Omental fat pad (tissue), 4 donors: ENCODE results near the gene AMH. TPM values are rescaled to one million over a fixed set of nuclear protein-coding genes. Genes with fewer than 3 reads are reported as not detected.

Experiments
- ATAC-seq: fragments of 150-250 bp; one replicate; pipeline ENCODE4 v1.9.1; 2016; ENCODE audit warnings: mild to moderate bottlenecking, moderate library complexity; ENCODE audit not compliant: low FRiP score
- DNase-seq: peaks from one replicate; pipeline ENCODE4 v3.0.0-alpha.2; 2019; ENCODE audit warnings: low spot score
- total RNA-seq, 4 donors: library from RNA; depleted of rRNA; stranded (reverse); fragments of >200 nt; gene quantifications; one replicate each; pipeline ENCODE4 v1.1.0, GENCODE V29; 2016
- TF ChIP-seq, protein P1 (sequence below), 3 donors: fragments of 450-650 bp; IDR thresholded peaks; one replicate each; pipeline ENCODE4 v1.5.1; 2016 to 2017; ENCODE audit warnings: antibody characterized with exemption in 3 of 3, mild to moderate bottlenecking in 3 of 3, moderate library complexity in 2 of 3

AMH gene
- total RNA-seq, 4 donors from 2014 or later: 0.25 to 1.1 (median 0.72) TPM; not detected in 1

DNA sequence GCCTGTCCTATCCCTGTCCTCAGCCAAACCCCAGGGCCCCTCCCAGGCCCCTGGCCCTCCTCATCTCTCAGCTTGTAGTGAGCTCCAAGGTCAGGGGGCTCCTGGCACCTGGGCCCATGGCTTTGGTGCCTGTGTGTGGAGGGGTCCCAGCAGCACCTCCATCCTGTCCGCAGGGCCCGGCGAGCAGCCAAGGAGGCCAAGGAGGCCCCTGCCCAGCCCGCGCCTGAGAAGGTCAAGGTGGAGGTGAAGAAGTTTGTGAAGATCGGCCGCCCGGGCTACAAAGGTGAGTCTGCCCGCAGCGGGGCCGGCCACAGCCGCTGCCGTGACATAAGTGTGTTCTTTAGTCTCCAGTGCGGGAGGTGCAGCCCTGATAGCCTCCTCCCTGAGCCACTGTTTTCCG is 3.9 kb upstream of the AMH start:
- ATAC-seq (no peak), DNase-seq (no peak)
- TF ChIP-seq, protein P1, sequence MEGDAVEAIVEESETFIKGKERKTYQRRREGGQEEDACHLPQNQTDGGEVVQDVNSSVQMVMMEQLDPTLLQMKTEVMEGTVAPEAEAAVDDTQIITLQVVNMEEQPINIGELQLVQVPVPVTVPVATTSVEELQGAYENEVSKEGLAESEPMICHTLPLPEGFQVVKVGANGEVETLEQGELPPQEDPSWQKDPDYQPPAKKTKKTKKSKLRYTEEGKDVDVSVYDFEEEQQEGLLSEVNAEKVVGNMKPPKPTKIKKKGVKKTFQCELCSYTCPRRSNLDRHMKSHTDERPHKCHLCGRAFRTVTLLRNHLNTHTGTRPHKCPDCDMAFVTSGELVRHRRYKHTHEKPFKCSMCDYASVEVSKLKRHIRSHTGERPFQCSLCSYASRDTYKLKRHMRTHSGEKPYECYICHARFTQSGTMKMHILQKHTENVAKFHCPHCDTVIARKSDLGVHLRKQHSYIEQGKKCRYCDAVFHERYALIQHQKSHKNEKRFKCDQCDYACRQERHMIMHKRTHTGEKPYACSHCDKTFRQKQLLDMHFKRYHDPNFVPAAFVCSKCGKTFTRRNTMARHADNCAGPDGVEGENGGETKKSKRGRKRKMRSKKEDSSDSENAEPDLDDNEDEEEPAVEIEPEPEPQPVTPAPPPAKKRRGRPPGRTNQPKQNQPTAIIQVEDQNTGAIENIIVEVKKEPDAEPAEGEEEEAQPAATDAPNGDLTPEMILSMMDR (IDR thresholded peaks at IDR 0.05): no peak

DNA sequence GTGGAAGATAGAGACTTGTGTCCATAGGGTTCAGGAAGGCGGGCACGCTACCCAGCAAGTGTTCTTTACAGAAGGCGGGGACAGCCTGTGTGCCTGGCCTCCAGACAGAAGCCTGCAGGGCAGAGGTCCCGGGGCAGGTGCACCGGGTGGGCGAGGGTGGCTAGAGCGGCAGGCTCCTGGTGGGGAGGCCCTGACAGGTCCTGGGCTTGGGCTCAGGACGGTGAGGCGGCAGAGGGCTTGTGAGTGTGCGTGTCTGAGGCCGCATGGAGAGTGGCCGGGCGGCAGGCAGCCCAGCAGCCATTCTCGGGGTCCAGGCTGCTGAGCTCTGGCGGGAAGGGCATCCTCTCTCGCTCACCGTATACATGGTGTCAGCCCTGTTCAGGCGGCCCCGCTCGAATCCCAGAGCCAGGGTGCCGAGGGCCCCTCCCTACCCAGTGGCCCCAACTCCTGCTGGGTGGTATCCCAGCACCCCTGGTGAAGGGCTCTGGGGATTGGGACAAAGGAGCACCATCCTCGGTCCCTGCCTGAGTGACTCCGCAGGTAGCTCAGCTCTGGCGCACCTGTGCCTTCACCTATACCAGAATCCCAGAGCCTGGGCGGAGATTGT is 3.0 kb upstream of the AMH start:
- ATAC-seq: no peak
- TF ChIP-seq, protein P1 (IDR thresholded peaks at IDR 0.05): no peak

DNA sequence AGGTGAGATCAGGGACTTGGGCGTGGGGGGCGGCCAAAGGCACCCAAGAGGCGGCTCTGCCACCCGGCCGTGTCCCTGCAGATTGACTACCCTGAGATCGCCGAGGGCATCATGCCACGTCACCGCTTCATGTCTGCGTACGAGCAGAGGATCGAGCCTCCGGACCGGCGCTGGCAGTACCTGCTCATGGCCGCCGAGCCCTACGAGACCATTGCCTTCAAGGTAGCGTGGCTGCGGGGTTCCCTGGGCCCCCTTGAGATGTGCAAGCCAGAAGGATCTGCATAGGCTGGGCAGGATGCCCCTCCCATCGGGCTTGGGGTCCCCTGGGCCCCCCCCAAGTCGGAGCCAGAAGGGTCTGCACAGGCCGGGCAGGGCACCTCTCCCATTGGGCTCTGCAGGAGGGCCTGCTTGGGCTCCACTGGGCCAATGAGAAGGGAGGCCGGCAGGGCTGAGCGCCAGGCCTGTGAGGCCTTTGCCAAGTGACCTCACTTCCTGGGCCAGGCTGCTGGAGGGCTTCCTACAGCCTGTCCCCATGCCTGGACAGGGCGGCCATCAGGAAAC is 2.2 kb upstream of the AMH start:
- DNase-seq (no peak), ATAC-seq (no peak)
- TF ChIP-seq, protein P1 (IDR thresholded peaks at IDR 0.05): no peak

More for the DNA sequence above, 3.0 kb upstream of the AMH start:
- DNase-seq: no peak

DNA sequence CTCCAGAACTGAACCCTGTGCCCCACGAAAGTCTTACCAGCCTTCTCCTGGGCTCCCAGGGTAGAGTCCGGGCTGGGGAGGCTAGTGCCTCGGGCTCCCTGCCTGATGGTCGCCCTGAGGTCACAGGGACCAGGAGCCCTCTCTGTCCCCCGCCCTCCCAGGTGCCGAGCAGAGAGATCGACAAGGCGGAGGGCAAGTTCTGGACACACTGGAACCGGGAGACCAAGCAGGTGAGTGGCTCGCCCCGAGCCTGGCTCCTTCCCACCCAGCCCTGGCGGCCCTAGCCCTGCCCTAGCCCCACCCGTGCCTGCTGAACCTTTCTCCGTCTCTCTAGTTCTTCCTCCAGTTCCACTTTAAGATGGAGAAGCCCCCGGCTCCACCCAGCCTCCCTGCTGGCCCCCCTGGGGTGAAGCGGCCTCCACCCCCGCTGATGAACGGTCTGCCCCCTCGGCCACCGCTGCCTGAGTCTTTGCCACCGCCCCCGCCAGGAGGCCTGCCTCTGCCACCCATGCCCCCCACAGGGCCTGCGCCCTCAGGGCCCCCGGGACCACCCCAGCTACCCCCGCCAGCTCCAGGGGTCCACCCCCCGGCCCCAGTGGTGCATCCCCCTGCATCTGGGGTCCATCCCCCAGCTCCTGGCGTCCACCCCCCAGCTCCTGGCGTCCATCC is 1.6 kb upstream of the AMH start:
- ATAC-seq (no peak), DNase-seq (no peak)
- TF ChIP-seq, protein P1 (IDR thresholded peaks at IDR 0.05): no peak

DNA sequence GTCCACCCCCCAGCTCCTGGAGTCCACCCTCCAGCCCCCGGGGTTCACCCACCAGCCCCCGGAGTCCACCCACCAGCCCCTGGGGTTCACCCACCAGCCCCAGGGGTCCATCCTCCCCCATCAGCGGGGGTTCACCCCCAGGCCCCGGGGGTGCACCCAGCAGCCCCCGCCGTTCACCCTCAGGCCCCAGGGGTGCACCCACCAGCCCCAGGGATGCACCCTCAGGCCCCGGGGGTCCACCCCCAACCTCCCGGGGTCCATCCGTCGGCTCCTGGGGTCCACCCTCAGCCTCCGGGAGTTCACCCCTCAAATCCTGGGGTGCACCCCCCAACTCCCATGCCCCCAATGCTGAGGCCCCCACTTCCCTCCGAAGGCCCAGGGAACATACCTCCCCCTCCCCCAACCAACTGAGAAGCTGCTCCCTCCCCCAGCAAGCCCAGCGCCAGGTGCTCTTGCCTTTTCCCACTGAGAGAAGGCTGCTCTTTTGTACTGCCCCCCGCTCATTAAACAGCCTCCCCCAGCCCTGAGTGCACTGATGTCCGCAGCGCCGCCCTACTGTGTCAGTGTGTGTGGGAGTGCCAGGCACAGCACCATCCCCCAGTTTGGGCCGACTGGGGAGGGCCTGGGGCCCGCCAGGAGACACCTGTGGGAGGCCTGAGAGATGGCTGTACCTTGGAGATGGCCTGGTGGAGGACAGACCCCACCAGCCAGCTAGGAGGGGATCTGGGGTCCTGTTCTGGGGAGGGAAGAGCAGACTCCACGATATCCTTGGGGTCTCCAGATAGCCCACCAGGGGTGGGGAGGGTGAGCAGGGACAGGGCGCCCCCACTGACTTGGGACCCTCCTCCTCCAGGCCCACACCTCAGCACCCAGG is 750 bp upstream of the AMH start:
- TF ChIP-seq, protein P1 (IDR thresholded peaks at IDR 0.05): no peak
- DNase-seq: no peak
- no peak for ATAC-seq

DNA sequence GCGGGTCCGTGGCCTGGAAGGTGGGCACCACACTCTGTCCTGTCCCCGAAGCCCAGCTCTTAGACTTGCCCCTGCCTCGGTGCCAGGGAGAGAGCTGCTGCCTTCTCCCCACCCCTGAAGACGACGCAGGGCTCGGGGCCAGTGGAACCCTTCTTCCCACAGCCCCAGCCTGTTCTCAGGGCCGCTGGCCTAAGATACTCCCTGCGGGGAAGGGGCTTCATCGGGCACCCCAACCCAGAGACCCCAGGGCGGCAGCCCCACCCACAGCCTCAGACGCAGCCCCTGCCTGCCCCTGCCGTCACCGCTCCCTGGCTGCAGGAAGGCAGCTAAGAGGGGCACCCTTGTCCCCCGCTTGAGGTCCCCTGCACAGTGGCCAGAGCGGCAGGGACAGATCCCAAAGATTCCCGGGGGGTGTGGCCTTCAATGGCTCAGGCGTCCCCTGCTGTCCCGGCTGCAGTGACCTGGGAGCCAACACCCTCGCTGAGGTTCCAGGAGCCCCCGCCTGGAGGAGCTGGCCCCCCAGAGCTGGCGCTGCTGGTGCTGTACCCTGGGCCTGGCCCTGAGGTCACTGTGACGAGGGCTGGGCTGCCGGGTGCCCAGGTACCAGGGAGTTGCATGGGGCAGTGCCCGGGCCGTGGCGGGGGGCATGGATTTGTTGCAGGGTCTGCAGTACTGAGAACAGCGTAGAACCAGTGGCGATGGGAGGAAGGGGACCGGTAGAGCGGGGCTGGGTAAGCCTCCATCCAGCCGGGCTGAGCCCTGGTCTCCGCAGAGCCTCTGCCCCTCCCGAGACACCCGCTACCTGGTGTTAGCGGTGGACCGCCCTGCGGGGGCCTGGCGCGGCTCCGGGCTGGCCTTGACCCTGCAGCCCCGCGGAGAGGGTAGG is 1.0 kb downstream of the AMH start:
- no peak for ATAC-seq
- TF ChIP-seq, protein P1 (IDR thresholded peaks at IDR 0.05): no peak
- DNase-seq: no peak
